GM12864 (cell line): ENCODE results near the gene SHANK2.
"Not testable (repeated sequence)": the region's sequence is repeated elsewhere in the genome, so short reads cannot be mapped to it uniquely, and the experiment has no call there.

Source experiments
- DNase-seq: peaks from one replicate; pipeline ENCODE4 v3.0.0-alpha.2; 2011; ENCODE audit warnings: low read depth
- H3K4me3 ChIP-seq: 2 replicates; pipeline ENCODE4 v1.5.1; 2011; ENCODE audit warnings: mild to moderate bottlenecking, low read depth, low read length, control low read depth
- CTCF ChIP-seq: IDR thresholded peaks from 2 replicates; pipeline ENCODE4 v1.5.1; 2011; ENCODE audit warnings: low read depth, mild to moderate bottlenecking, moderate library complexity, low read length, control low read depth, inconsistent platforms; ENCODE audit errors: missing control alignments

SHANK2 gene

GRCh38 chr11:71238285-71238875 lies 14.0 kb downstream of the SHANK2 start:
- TF ChIP-seq CTCF, result no peak

GRCh38 chr11:71237853-71238252 lies 14.5 kb downstream of the SHANK2 start:
- H3K4me3 ChIP-seq, result no peak overlapping the region
- no peak for DNase-seq

More at GRCh38 chr11:71238285-71238875, 14.0 kb downstream of the SHANK2 start:
- H3K4me3 ChIP-seq, result no peak overlapping the region
- DNase-seq, result no peak

GRCh38 chr11:71236836-71237475 lies 15.4 kb downstream of the SHANK2 start:
- TF ChIP-seq CTCF, result no peak
- DNase-seq, result no peak

More at GRCh38 chr11:71237853-71238252, 14.5 kb downstream of the SHANK2 start:
- no peak for TF ChIP-seq CTCF

GRCh38 chr11:71235719-71236118 lies 16.7 kb downstream of the SHANK2 start:
- H3K4me3 ChIP-seq, result no peak overlapping the region
- no peak for TF ChIP-seq CTCF
- DNase-seq, result no peak

More at GRCh38 chr11:71236836-71237475, 15.4 kb downstream of the SHANK2 start:
- H3K4me3 ChIP-seq, result no peak overlapping the region

- not testable (repeated sequence) for DNase-seq, H3K4me3 ChIP-seq
Measured at GRCh38 chr11:71233896-71234852, 18.2 kb downstream of the SHANK2 start.

- H3K4me3 ChIP-seq, result no peak overlapping the region
- TF ChIP-seq CTCF, result no peak
- DNase-seq, result no peak
Measured at GRCh38 chr11:71232364-71232763, 20.0 kb downstream of the SHANK2 start.

- no peak overlapping the region for H3K4me3 ChIP-seq
- no peak for TF ChIP-seq CTCF
- no peak for DNase-seq
Measured at GRCh38 chr11:71228961-71229360, 23.4 kb downstream of the SHANK2 start.
